H9 (cell line): ENCODE results near the gene FBXO40. TPM values are rescaled to one million over a fixed set of nuclear protein-coding genes. Genes with fewer than 3 reads are reported as not detected.
"Not testable (repeated sequence)": the region's sequence is repeated elsewhere in the genome, so short reads cannot be mapped to it uniquely, and the experiment has no call there.

ENCODE experiments used
- DNase-seq: peaks from one replicate; pipeline ENCODE4 v3.0.0-alpha.2; 2017
- H2AFZ ChIP-seq: one replicate; pipeline ENCODE4 v1.6.1; 2013; ENCODE audit warnings: mild to moderate bottlenecking, low read length, control low read depth, moderate library complexity
- H2AK5ac ChIP-seq: 2 replicates; pipeline ENCODE4 v1.6.1; 2013; ENCODE audit warnings: low read length, control low read depth, mixed read lengths; ENCODE audit not compliant: insufficient read length
- H2BK120ac ChIP-seq: one replicate; pipeline ENCODE4 v1.6.1; 2013; ENCODE audit warnings: low read depth, mild to moderate bottlenecking, low read length, control low read depth, inconsistent platforms; ENCODE audit not compliant: poor library complexity, severe bottlenecking
- H2BK12ac ChIP-seq: 2 replicates; pipeline ENCODE4 v1.6.1; 2013; ENCODE audit warnings: low read length, control low read depth, mixed read lengths, low read depth; ENCODE audit not compliant: insufficient read length
- H2BK15ac ChIP-seq: 2 replicates; pipeline ENCODE4 v1.6.1; 2013; ENCODE audit warnings: low read depth, low read length, control low read depth
- H2BK20ac ChIP-seq: one replicate; pipeline ENCODE4 v1.6.1; 2013; ENCODE audit warnings: low read depth, mild to moderate bottlenecking, low read length, control low read depth, inconsistent platforms; ENCODE audit not compliant: poor library complexity, severe bottlenecking
- H2BK5ac ChIP-seq: 2 replicates; pipeline ENCODE4 v1.6.1; 2013; ENCODE audit warnings: low read length, control low read depth, mixed read lengths; ENCODE audit not compliant: insufficient read length
- H3K14ac ChIP-seq: 2 replicates; pipeline ENCODE4 v1.6.1; 2013; ENCODE audit warnings: low read length, control low read depth; ENCODE audit not compliant: insufficient read depth
- H3K18ac ChIP-seq: 2 replicates; pipeline ENCODE4 v1.6.1; 2013; ENCODE audit warnings: low read depth, mild to moderate bottlenecking, mixed read lengths, low read length, control low read depth; ENCODE audit not compliant: insufficient read length
- H3K23ac ChIP-seq: 2 replicates; pipeline ENCODE4 v1.6.1; 2013; ENCODE audit warnings: low read length, control low read depth, mixed read lengths, low read depth; ENCODE audit not compliant: insufficient read length
- H3K23me2 ChIP-seq: 2 replicates; pipeline ENCODE4 v1.6.1; 2013; ENCODE audit warnings: low read depth, mild to moderate bottlenecking, mixed read lengths, low read length, control low read depth; ENCODE audit not compliant: insufficient read length, poor library complexity, severe bottlenecking
- H3K27ac ChIP-seq: 2 replicates; pipeline ENCODE4 v1.5.1; 2013; ENCODE audit warnings: low read length, control low read depth, mixed read lengths, low read depth; ENCODE audit not compliant: insufficient read length
- H3K27me3 ChIP-seq: 2 replicates; pipeline ENCODE4 v1.6.1; 2013; ENCODE audit warnings: low read length, control low read depth, inconsistent platforms; ENCODE audit not compliant: insufficient read depth
- H3K4ac ChIP-seq: 2 replicates; pipeline ENCODE4 v1.6.1; 2013; ENCODE audit warnings: low read depth, mild to moderate bottlenecking, control low read depth, inconsistent platforms, low read length, moderate library complexity
- H3K4me1 ChIP-seq: 2 replicates; pipeline ENCODE4 v1.6.1; 2013; ENCODE audit warnings: low read length, control low read depth, inconsistent platforms; ENCODE audit not compliant: insufficient read depth
- H3K4me2 ChIP-seq: 2 replicates; pipeline ENCODE4 v1.6.1; 2013; ENCODE audit warnings: low read length, control low read depth, mixed read lengths; ENCODE audit not compliant: insufficient read length, insufficient read depth
- H3K56ac ChIP-seq: 2 replicates; pipeline ENCODE4 v1.6.1; 2013; ENCODE audit warnings: low read depth, mild to moderate bottlenecking, mixed read lengths, low read length, control low read depth; ENCODE audit not compliant: insufficient read length
- H3K79me1 ChIP-seq: 2 replicates; pipeline ENCODE4 v1.6.1; 2013; ENCODE audit warnings: low read depth, mild to moderate bottlenecking, moderate library complexity, low read length, control low read depth, inconsistent platforms; ENCODE audit not compliant: insufficient read depth, poor library complexity, severe bottlenecking
- H3K79me2 ChIP-seq: 2 replicates; pipeline ENCODE4 v1.6.1; 2013; ENCODE audit warnings: low read length, control low read depth, inconsistent platforms; ENCODE audit not compliant: insufficient read depth
- H3K9ac ChIP-seq: 2 replicates; pipeline ENCODE4 v1.6.1; 2013; ENCODE audit warnings: low read length, control low read depth, mixed read lengths; ENCODE audit not compliant: insufficient read length; ENCODE audit errors: extremely low read depth
- H3K9me3 ChIP-seq: one replicate; pipeline ENCODE4 v1.6.1; 2013; ENCODE audit warnings: low read depth, low read length, inconsistent platforms; ENCODE audit not compliant: control insufficient read depth
- H3T11ph ChIP-seq: one replicate; pipeline ENCODE4 v1.6.1; 2013; ENCODE audit warnings: mild to moderate bottlenecking, low read length, control low read depth, inconsistent platforms
- H4K20me1 ChIP-seq: one replicate; pipeline ENCODE4 v1.6.1; 2013; ENCODE audit not compliant: control insufficient read depth, insufficient read length, insufficient read depth
- H4K5ac ChIP-seq: 2 replicates; pipeline ENCODE4 v1.6.1; 2013; ENCODE audit warnings: low read depth, mild to moderate bottlenecking, mixed read lengths, low read length, control low read depth; ENCODE audit not compliant: insufficient read length
- H4K8ac ChIP-seq: replicated peaks from 2 replicates; pipeline ENCODE4 v1.6.1; 2013; ENCODE audit warnings: low read length, control low read depth, mixed read lengths, low read depth; ENCODE audit not compliant: insufficient read length
- H4K91ac ChIP-seq: 2 replicates; pipeline ENCODE4 v1.6.1; 2013; ENCODE audit warnings: low read depth, mild to moderate bottlenecking, moderate library complexity, mixed read lengths, low read length, control low read depth; ENCODE audit not compliant: insufficient read length
- H3K27ac Mint-ChIP-seq, 3 experiments: 2 replicates in 2 of 3; 3 replicates in 1 of 3; pipeline ENCODE4 v1.8.0; 2020 to 2021; ENCODE audit warnings: mixed read lengths in 3 of 3, mild to moderate bottlenecking in 1 of 3, moderate library complexity in 1 of 3
- H3K27me3 Mint-ChIP-seq: 2 replicates; pipeline ENCODE4 v1.8.0; 2021; ENCODE audit warnings: low read depth, mild to moderate bottlenecking, moderate library complexity, mixed read lengths
- H3K36me3 Mint-ChIP-seq, 3 experiments: 2 replicates in 2 of 3; 3 replicates in 1 of 3; pipeline ENCODE4 v1.8.0; 2020 to 2021; ENCODE audit warnings: low read depth in 3 of 3, mixed read lengths in 3 of 3; ENCODE audit not compliant: insufficient read depth in 1 of 3
- H3K4me1 Mint-ChIP-seq, 2 experiments: 2 replicates each; pipeline ENCODE4 v1.8.0; 2020; ENCODE audit warnings: mixed read lengths in 2 of 2
- H3K4me3 Mint-ChIP-seq, 2 experiments: 2 replicates in 1 of 2; 3 replicates in 1 of 2; pipeline ENCODE4 v1.8.0; 2020 to 2021; ENCODE audit warnings: mild to moderate bottlenecking in 2 of 2, mixed read lengths in 2 of 2, moderate library complexity in 1 of 2
- H3K9me3 Mint-ChIP-seq, 2 experiments: 2 replicates in 1 of 2; 3 replicates in 1 of 2; pipeline ENCODE4 v1.8.0; 2020; ENCODE audit warnings: mild to moderate bottlenecking in 2 of 2, mixed read lengths in 2 of 2, moderate library complexity in 1 of 2
- CTCF ChIP-seq: fragments of 200-600 bp; sonication (generic); conservative IDR thresholded peaks from 3 replicates; pipeline ENCODE4 v1.8.0; 2021; ENCODE audit warnings: antibody characterized with exemption, mild to moderate bottlenecking
- WGBS: extraction: QIAGEN DNeasy Blood & Tissue Kit; methylation state at CpG from one replicate; pipeline ENCODE4 v1.1.7; 2013; ENCODE audit warnings: missing lambda C conversion rate, low lambda C conversion rate, mixed read lengths; ENCODE audit not compliant: insufficient read length; ENCODE audit errors: extremely low coverage; 5-methylcytosine and 5-hydroxymethylcytosine counted together
- total RNA-seq: library from RNA; stranded (reverse); gene quantifications from 2 replicates; pipeline ENCODE4 v1.2.1, GENCODE V29; 2021

The FBXO40 gene
- total RNA-seq, 1 experiment from 2014 or later: 0.04 TPM

GRCh38 chr3:121598564-121598963 is 5.4 kb downstream of the FBXO40 start:
- H3K23me2 ChIP-seq: no peaks in the 10 kb centered on the region
- H3K4ac ChIP-seq: no peak overlapping the region
- no peaks in the 10 kb centered on the region for H3K27me3 ChIP-seq
- no peaks in the 10 kb centered on the region for H3K79me1 ChIP-seq
- WGBS: no CpG with 5 or more reads among the region's 2 CpGs
- H4K20me1 ChIP-seq: no peaks in the 10 kb centered on the region
- no peak overlapping the region for H2BK120ac ChIP-seq
- no peak overlapping the region for H4K91ac ChIP-seq
- no peak overlapping the region for H3K4me2 ChIP-seq
- Mint-ChIP-seq H3K4me3 (no peak overlapping the region), H3K36me3 (no peaks in the 10 kb centered on the region), H3K4me1 (peaks cover 39 to 43% of the 10 kb centered on the region in 2 experiments), H3K9me3 (no peaks in the 10 kb centered on the region), H3K27ac (no peak overlapping the region; a peak in 1 of 7 replicates), H3K27me3 (no peaks in the 10 kb centered on the region)
- no peak overlapping the region for H3K9ac ChIP-seq
- H3K4me1 ChIP-seq: peaks cover 9% of the 10 kb centered on the region; the same call in 1 of the 2 replicates
- no peak overlapping the region for H3K56ac ChIP-seq
- no peak overlapping the region for H2BK5ac ChIP-seq
- no peak overlapping the region for H2AFZ ChIP-seq
- no peaks in the 10 kb centered on the region for H3K9me3 ChIP-seq
- no peak overlapping the region for H3K14ac ChIP-seq
- H3T11ph ChIP-seq: no peak overlapping the region
- H2BK12ac ChIP-seq: no peak overlapping the region
- H2BK20ac ChIP-seq: no peak overlapping the region
- no peaks in the 10 kb centered on the region for H3K79me2 ChIP-seq
- H4K5ac ChIP-seq: no peak overlapping the region
- H3K18ac ChIP-seq: no peak overlapping the region
- no peak overlapping the region for H3K27ac ChIP-seq
- H3K23ac ChIP-seq: no peak overlapping the region
- no peak for DNase-seq
- TF ChIP-seq CTCF: no peak
- H4K8ac ChIP-seq: no peak overlapping the region
- H2BK15ac ChIP-seq: no peak overlapping the region
- no peak overlapping the region for H2AK5ac ChIP-seq

- H3K4me2 ChIP-seq, H3K4me3 Mint-ChIP-seq, H3K79me2 ChIP-seq, H3K9ac ChIP-seq, H2AK5ac ChIP-seq, H3K27me3 Mint-ChIP-seq, H3K27me3 ChIP-seq, H2BK15ac ChIP-seq, H2BK12ac ChIP-seq, H2BK5ac ChIP-seq, H4K5ac ChIP-seq, H3K18ac ChIP-seq, H3K4me1 ChIP-seq, H3K9me3 Mint-ChIP-seq, H2BK20ac ChIP-seq, H3K9me3 ChIP-seq, H3K23ac ChIP-seq, H3K27ac Mint-ChIP-seq, H3K79me1 ChIP-seq, H3T11ph ChIP-seq, H3K56ac ChIP-seq, H3K27ac ChIP-seq, H2AFZ ChIP-seq, H4K8ac ChIP-seq, H3K4ac ChIP-seq, DNase-seq, H3K36me3 Mint-ChIP-seq, H2BK120ac ChIP-seq, H3K14ac ChIP-seq, H4K91ac ChIP-seq, H4K20me1 ChIP-seq, H3K23me2 ChIP-seq: not testable (repeated sequence)
- no CpG with 5 or more reads among the region's 2 CpGs for WGBS
- peaks cover 29 to 34% of the 10 kb centered on the region in 2 experiments for H3K4me1 Mint-ChIP-seq
Measured at GRCh38 chr3:121599900-121600299, 6.7 kb downstream of the FBXO40 start.
